ENCODE data around the gene NCKAP5.
"Not testable (repeated sequence)": the region's sequence is repeated elsewhere in the genome, so short reads cannot be mapped to it uniquely, and the experiment has no call there.

Gene NCKAP5

DNA sequence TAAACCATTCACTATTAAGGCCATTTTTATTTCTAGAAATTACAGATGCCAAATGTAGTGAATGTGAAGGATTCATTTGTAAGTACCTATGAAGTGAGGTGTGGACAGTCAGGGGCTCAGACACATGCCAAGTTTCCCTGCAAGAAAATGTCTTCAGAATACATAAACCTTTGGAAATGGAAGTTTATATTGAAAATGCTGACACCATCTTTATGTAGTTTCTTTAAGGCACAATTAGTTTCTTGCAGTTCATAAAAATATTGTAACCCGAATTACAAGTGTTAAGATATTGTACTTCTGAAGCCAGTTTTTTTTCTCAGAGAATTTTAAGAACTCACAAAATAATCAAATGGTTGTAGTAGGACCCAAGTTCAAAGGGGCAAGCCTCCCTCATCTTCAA, 832.2 kb downstream of the NCKAP5 start:
- no peak for DNase-seq (ENCODE audit: low read depth in 2 of 3, low spot score in 1 of 3)

DNA sequence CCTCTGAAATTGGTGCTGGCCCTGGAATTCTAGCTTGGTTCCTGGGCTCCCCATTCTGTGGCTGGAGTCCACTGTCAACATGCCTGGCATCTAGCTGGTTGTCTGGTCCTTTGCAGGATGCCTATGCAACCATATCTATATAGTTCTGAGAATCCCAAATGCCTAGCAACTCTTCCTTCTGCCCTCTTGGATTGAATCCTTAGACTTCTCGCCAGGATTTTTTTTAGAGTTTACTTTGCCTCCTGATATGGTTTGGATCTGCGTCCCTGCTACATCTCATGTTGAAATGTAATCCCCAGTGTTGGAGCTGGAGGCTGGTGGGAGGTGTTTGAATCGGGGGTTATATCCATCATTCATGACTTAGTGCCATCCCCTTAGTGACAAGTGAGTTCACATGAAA, 833.3 kb downstream of the NCKAP5 start:
- no peak for DNase-seq (ENCODE audit: low read depth in 2 of 3, low spot score in 1 of 3)

DNA sequence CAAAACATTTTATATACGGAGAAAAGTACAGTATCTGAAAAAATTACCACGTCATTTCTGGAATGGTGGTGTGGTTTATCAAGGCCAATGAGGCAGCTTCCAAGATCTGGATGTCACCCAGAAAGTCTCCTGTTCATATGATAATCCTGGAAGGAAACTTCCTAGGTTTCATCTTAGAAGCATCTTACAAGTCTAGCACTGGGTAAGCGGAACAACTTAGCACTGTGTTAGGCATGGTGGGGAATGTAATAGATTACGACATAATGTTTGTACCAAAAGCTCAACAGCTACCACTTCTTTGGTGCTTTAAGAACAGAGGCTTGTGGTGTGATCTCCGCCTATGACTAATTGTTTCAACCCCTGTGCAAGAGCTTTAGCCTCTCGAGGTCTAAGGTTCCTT, 835.2 kb downstream of the NCKAP5 start:
- DNase-seq (ENCODE audit: low read depth in 2 of 3, low spot score in 1 of 3), result no peak

DNA sequence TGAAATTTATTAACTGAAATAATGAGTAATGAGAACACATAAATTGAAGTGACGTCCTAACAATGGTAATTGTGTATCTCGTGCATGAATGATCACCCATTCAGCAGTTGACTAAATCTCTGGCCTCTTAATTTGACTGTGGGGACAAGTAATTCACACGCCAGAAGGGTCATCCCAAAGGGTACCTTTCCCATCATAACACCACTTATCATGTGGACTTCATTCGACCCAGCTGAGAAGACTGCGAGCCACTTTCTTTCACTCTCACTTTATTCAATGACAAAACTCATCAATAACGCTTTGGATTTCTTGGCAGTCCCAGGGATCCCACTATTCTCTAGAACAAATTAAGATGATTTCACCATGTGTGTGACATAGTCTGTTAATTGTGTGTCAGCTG, 835.6 kb downstream of the NCKAP5 start:
- DNase-seq (ENCODE audit: low read depth in 2 of 3, low spot score in 1 of 3), result no peak

DNA sequence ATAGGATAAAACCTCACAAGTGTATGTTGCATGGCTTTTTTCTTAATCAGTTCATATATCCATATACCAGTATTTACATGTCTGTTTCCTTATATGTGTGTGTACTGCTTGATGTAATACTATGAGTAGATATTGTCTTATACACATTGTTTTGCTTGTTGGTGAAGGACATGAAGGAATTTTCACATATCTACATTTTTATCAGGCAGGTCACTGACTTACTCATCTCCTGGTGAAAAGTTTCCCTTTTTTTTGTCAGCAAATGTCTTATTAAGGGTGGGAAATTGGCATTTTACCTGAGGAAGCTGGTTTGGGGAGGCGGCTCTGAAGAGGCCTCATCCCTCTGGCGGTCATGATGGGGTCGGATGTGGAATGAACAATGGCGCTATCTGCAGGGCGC, 836.8 kb downstream of the NCKAP5 start:
- DNase-seq (ENCODE audit: low read depth in 2 of 3, low spot score in 1 of 3), result no peak

DNA sequence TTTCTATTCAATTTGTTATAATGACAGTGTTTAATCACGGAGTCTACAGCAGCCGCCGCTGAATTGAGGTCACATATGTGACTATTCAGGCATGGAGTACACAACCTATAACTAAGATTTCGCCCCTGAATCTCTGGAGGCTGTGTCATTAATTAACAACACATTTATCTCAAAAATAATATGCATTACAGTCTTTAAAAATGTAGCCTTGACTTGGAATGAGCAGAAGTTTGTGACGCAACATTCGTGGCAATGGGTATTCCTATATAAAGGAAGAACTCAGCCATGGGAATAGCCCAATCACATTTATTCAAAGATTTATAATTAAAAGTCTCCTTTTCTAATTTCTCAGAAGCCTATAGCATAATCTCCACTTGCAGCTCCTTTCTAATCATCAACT, 837.7 kb downstream of the NCKAP5 start:
- no peak for DNase-seq (ENCODE audit: low read depth in 2 of 3, low spot score in 1 of 3)

DNA sequence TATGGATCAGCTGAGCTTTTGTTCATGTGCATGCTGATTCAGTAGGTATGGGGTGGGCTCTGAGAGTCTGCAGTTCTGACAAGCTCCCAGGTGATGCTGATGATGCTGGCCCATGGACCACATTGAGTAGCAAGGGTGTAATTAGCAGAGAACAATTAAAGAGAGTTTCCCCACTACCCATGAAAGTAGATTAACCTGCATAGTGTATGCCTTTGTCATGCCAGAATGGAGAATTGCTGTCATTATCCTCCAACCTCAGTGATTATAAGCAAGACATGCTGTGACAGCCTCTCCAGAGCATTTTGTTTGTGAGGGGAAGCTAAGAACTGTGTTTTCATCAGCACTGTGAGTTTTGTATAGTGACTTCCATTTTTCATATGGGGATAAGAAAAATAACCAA, 838.7 kb downstream of the NCKAP5 start:
- no peak for DNase-seq (ENCODE audit: low read depth in 2 of 3, low spot score in 1 of 3)

DNA sequence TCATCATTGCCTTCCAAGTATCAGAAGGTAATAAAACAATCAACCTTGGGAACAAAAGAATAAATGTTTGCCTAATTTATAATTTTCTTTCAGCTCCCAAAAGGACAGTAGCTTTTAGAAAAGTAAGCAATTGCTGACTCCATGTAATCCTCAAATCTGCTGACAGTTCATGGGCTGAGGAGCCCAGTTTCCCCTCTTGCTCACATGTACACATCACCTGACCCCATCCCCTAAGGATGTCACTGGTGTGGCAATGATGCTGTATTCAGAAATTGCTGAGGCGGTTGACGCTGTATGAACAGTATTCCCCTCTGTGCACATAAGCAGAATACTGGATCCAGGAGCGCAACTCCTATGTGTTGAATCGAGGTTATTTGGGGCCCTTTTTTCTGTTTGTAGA, 842.1 kb downstream of the NCKAP5 start:
- DNase-seq (ENCODE audit: low read depth in 2 of 3, low spot score in 1 of 3), result no peak

DNA sequence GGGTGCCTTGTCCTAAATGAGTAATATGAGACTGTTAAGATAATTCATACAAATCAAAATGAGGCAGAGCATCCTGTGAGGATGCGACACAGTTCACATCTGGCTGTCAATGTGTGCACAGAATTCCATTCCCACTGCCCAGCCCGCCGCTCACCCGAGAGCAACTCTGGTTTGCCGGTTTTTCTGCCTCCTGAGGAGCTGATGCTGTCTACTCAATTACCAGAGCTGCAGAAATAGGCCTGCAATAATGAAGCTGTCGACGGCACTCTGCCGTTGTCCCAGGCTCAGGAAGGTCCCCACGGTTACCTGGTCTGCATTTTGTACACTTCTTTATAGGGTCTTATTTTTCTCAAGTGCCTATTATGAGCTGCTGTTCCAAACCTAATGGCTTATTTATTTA, 842.5 kb downstream of the NCKAP5 start:
- DNase-seq (ENCODE audit: low read depth in 2 of 3, low spot score in 1 of 3), result no peak

DNA sequence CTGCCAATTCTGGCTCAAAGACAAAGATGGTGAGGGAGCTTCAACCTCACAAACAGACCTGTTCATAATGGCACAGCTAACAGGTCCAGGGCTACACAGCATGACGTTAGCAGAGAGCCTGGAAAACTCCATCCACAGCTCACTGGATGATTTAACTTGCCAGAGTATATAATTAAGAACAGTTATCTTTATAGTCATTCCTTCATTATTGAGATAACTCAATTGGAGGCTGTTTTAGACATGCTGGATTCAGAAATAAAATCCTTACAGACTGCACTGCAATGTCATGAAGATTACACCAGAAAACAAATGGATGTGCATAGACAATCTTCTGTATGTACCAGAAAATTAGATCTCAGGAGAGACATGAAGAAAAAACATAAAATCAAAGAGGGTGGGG, 843.1 kb downstream of the NCKAP5 start:
- no peak for DNase-seq (ENCODE audit: low read depth in 2 of 3, low spot score in 1 of 3)

DNA sequence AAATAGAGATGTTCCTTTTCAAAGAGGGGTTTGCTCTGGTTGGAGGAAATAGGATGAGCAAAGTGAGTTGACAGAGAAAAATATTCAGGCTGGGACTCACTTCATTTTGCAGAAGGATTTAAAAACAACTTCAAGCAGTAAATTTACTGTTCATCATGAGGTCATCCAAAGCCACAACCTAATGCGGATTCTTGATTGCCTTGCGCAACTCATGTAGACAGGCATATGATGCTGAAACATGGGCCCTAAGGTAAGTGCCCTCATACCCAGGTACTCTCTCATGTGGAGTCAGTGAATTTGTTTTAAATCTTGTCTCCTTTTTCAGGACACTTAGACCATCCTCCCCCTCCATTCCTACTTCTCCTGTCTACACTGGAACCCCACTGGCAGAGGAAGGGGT, 846.3 kb downstream of the NCKAP5 start:
- no peak for DNase-seq (ENCODE audit: low read depth in 2 of 3, low spot score in 1 of 3)

DNA sequence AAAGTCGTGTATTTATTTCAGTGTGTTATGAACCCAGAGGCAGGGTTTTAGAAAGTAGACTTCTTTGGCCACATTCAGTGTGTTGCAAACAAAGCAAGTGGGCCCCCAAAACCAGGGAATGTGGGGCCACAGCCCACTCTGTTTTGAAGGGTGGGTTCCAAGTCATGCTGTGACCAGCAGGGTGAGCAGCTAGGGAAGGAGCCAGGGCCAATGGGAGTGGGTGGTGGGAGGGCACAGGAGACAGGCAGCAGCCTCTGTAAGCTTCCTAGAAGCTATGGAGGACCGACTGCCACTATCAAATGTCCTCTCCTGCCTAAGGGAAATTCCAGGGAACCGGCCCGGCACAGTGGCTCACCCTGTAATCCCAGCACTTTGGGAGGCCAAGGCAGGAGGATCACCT, 847.9 kb downstream of the NCKAP5 start:
- no peak for DNase-seq (ENCODE audit: low read depth in 2 of 3, low spot score in 1 of 3)

DNA sequence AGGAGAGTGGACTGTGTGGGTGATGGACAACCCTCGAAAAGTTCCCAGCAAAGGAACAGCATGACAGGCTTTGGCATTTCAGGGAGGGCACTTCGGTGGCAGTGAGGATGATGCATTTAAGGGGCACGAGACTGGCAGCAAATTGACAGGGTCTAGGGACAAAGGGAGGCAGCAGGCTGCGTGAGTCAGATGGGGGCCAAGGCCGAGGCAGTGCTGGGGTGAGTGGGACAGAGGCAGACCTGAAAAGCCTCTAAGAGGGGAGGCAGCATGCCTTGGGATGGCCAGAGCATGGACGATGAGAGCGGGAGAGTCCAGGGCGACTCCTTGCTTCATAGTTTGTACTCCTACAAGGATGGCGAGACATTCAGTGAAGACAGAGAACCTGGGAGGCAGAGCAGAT, 848.8 kb downstream of the NCKAP5 start:
- no peak for DNase-seq (ENCODE audit: low read depth in 2 of 3, low spot score in 1 of 3)

DNA sequence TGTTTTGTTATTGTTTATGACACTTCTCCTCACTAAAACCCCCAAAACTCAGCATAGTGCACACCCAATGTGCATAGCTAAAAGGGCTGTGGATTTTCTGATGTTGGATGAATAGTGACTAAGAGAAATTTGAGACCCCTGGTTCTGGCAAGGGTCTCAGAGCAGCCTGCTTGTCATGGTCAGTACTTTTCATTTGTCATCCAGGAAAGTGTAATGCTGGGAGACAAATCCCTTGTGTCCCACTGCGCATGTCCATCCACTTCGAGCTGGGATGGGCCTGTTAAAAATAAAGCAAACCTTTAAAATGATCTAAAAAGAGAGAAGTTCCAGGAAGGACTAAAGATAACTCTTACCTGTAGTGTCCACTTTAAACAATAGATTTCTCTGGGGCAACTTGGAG, 851.3 kb downstream of the NCKAP5 start:
- no peak for DNase-seq (ENCODE audit: low read depth in 2 of 3, low spot score in 1 of 3)

DNA sequence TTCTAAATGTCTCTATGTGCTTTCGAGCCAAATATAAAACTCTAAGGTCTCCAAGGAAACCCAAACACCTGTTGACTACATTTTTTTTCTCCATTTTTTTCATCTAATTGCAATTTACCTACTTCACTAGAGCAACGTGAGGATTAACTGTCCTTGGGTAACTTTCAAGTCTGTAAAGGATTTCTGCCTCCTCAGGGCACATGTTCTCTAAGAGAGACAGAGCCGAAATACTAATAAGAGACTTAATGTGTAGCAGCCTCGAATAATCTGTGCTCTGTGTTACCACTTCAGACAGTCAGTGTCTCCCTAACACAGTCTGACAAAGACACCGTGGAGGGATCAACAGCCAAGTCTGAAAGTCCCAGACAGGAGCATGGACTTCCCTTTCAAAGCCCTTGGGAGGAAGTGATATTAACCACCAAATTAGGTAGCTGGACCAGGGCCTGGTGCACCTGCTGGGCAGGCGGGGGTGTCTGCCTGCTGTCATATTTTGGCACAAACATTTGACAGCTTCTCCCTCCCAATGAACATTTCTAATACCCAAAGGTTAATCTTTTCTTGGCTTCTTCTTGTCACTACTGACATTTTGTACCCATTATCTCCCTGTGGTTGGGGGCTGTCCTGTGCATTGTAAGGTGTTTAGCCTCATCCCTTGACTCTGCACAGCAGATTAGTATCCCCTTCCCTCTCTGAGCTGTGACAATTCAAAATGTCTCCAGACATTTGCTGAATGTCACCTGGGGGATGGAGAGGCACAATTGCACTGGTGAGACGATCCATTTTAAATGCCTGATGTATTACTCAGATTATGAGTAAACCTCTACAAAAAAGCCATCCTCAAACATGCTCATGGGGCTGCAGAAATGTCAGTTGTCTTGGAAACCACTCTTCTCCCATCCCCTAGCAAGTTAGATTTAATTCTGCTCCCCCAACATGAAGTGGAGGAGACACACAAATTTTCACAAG, 852.6 kb downstream of the NCKAP5 start:
- no peak for DNase-seq (ENCODE audit: low read depth in 2 of 3, low spot score in 1 of 3)

DNA sequence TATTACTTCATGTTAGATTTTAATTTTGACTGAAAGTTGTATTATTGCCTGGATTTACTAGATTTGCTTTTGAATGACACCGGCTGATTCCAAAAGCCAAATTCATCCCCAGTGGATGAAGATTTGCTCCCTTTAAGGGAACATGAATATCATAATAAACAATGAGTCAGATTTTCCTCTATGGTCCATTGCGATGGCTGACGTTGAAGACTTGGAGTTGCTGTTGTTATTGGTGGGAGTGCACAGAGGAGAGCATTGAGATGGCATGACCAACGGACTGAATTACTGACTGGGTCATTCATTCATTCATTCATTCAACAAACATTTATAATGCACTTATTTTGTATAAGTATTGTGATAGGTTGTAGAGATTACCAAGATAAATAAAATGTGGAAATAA, 864.9 kb downstream of the NCKAP5 start:
- DNase-seq (ENCODE audit: low read depth in 2 of 3, low spot score in 1 of 3), result no peak

DNA sequence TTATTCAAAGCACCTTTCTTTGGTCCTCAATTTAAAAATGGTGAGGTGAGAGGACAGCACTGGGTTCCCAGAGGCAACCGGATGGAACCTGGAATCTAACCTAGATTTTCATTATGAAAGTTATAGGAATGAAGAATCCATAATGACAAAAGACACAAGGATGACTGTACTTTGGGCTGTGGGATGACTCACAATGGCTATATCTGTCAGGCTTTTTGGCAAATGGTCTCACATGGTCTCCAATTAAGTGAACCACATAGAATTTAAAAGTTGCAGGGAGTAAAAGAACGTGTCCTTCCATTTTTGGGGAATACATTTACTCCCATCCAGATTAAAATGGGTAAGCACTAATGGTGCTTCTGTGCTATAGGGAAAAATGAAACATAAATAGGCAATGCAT, 866.5 kb downstream of the NCKAP5 start:
- DNase-seq (ENCODE audit: low read depth in 2 of 3, low spot score in 1 of 3), result no peak

DNA sequence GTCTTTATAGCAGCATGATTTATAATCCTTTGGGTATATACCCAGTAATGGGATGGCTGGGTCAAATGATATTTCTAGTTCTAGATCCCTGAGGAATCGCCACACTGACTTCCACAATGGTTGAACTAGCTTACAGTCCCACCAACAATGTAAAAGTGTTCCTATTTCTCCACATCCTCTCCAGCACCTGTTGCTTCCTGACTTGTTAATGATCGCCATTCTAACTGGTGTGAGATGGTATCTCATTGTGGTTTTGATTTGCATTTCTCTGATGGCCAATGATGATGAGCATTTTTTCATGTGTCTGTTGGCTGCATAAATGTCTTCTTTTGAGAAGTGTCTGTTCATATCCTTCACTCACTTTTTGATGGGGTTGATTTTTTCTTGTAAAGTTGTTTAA, 868.5 kb downstream of the NCKAP5 start:
- DNase-seq (ENCODE audit: low read depth in 2 of 3, low spot score in 1 of 3), result not testable (repeated sequence)

DNA sequence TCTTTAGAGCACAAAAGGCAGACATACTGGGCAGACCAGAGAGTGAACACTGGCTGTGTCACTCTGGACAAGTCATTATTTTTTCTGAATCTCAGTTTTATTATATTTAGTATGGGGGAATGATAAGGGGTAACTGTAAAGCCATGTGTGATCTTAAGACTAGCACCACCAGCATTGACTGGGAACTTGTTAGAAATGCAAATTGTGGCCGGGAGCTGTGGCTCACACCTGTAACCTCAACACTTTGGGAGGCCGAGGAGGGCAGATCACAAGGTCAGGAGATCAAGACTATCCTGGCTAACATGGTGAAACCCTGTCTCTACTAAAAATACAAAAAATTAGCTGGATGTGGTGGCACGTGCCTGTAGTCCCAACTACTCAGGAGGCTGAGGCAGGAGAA, 869.9 kb downstream of the NCKAP5 start:
- DNase-seq (ENCODE audit: low read depth in 2 of 3, low spot score in 1 of 3), result not testable (repeated sequence)

DNA sequence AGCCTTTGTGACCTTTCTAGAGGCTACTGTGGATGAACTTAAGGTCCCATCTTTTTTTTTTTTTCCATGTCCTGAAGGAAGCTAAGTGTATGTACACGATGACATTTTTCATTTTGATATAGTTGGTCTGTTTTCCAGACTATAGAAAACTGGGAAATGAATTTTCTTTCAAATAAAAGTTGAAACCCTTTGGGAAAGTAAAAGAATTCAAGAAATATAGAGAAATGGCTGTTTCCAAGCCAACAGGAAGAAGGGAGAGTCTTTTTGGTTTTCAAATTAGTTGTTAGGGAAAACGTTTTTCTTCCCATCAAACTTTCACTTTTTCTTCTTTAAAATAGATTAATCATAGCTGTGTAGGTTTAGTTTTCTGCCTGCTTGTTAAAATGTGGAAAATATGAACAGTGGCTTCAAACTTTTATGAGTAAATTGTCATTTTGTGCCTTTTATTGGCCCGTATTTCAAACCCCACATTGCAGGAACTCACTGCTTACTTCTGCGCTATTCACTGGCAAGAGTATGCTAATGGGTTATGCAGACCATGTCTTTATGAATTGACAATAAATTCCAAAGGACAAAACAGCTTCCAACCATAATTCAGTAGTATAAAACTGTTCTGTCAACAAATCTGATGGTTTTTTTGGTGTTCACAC, 870.6 kb downstream of the NCKAP5 start:
- DNase-seq (ENCODE audit: low read depth in 2 of 3, low spot score in 1 of 3), result no peak

DNA sequence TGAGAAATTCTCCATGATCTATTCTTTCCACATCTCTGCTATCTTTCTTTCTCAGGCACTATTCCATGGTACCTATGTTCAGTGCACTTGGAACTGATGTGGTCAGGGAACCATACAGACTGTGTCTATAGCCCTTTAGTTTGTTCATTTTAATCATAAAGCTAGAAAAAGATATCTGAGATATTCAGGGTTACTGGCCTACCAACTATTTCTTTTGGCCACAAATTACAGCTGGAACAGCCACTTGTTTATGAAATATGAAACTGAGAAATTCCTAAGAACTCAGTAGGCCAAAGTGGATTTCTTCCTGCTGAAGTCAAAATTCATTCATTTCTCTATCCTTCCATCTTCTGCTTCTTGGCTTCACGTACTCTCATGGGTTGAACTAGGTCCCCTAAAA, 875.4 kb downstream of the NCKAP5 start:
- DNase-seq (ENCODE audit: low read depth in 2 of 3, low spot score in 1 of 3), result no peak

DNA sequence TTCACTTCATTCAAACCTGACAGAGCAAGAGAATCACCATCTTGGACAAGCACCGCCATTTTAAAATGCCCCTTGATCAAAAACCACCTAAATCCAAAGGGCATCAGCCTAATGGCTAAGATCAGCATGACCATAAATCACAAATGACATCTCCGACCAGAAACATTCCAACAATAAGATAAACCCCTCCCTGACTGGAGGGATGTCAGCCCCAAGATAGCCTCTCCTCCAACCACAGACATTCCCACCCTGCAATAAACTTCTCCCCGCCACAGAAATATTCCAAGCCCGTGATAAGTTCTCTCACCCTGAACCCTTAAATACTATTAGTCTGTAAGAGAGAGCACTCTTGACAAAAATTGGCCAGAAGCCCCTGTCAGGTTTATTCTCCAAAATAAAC, 876.7 kb downstream of the NCKAP5 start:
- no peak for DNase-seq (ENCODE audit: low read depth in 2 of 3, low spot score in 1 of 3)
